Loucy (cell line): ENCODE results near the gene MYH15.

Source experiments
- EZH2phosphoT487 ChIP-seq: fragments of 200-600 bp; IDR thresholded peaks from 2 replicates; pipeline ENCODE4 v1.6.1; 2018; ENCODE audit warnings: antibody characterized with exemption, mild to moderate bottlenecking, moderate library complexity, borderline replicate concordance
- TF ChIP-seq, protein P1 (sequence below): fragments of 200-600 bp; sonication (generic); conservative IDR thresholded peaks from 2 replicates; pipeline ENCODE4 v1.5.1; 2014; ENCODE audit warnings: mild to moderate bottlenecking, antibody characterized with exemption, low read length

DNA sequence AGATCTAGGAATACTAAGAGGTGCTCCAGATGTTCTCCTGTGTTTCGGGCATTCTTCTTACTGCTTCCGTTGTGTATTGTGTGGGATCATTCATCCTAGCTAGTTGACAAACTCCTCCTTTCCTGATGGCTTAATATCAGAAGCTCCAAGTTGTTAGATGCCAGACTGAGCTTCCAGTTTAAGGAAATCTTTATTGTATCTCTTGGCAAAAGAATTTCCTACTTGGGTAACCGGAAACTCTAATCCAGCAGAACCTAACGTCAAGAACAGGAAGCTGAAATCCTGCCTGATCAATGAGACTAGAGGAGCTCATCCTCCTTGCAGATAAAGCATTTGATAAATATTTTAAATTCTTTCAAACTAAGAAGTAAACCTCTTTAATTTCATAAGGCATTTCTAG, 27.7 kb upstream of the MYH15 start:
- TF ChIP-seq, protein P1, sequence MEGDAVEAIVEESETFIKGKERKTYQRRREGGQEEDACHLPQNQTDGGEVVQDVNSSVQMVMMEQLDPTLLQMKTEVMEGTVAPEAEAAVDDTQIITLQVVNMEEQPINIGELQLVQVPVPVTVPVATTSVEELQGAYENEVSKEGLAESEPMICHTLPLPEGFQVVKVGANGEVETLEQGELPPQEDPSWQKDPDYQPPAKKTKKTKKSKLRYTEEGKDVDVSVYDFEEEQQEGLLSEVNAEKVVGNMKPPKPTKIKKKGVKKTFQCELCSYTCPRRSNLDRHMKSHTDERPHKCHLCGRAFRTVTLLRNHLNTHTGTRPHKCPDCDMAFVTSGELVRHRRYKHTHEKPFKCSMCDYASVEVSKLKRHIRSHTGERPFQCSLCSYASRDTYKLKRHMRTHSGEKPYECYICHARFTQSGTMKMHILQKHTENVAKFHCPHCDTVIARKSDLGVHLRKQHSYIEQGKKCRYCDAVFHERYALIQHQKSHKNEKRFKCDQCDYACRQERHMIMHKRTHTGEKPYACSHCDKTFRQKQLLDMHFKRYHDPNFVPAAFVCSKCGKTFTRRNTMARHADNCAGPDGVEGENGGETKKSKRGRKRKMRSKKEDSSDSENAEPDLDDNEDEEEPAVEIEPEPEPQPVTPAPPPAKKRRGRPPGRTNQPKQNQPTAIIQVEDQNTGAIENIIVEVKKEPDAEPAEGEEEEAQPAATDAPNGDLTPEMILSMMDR = no peak
- TF ChIP-seq EZH2phosphoT487 = no peak
